Naive thymus-derived CD8-positive, alpha-beta T cell (primary cell): ENCODE measurements around the gene FAM161A. TPM values are rescaled to one million over a fixed set of nuclear protein-coding genes. Genes with fewer than 3 reads are reported as not detected.
"Not testable (repeated sequence)": the region's sequence is repeated elsewhere in the genome, so short reads cannot be mapped to it uniquely, and the experiment has no call there.

ENCODE experiments used
- ATAC-seq, 2 donors: fragments of 150-1000 bp; cut with Tn5 transposase in 1 of 2; sonication (Bioruptor Pico), chemical (Tn5 transposase) in 1 of 2; 1 replicate in 1 of 2; 2 replicates in 1 of 2; pipeline ENCODE4 v1.10.0; 2021; ENCODE audit warnings: mild to moderate bottlenecking in 2 of 2, moderate library complexity in 2 of 2
- POLR2A ChIA-PET: fragments of 350-600 bp; sonication (Branson Sonifier 250); formaldehyde crosslinking; loops from one replicate; lab custom pipeline; 2021; ENCODE audit warnings: antibody characterized with exemption; lab: Charles Lee
- DNase-seq, 10 donors: peaks; one replicate each; pipeline versions ENCODE4 v3.0.0 to v3.0.0-alpha.2; 2020 to 2022
- H3K27ac Mint-ChIP-seq, 10 donors: one replicate each; pipeline ENCODE4 v1.8.0; 2020 to 2022; ENCODE audit warnings: mild to moderate bottlenecking in 10 of 10, mixed read lengths in 10 of 10, moderate library complexity in 4 of 10, inconsistent platforms in 1 of 10
- H3K27me3 Mint-ChIP-seq, 5 donors: one replicate each; pipeline ENCODE4 v1.8.0; 2021 to 2022; ENCODE audit warnings: mixed read lengths in 5 of 5
- H3K36me3 Mint-ChIP-seq, 3 donors: one replicate each; pipeline ENCODE4 v1.8.0; 2020 to 2022; ENCODE audit warnings: mixed read lengths in 3 of 3, mild to moderate bottlenecking in 2 of 3, inconsistent platforms in 1 of 3
- H3K4me1 Mint-ChIP-seq, 4 donors: one replicate each; pipeline ENCODE4 v1.8.0; 2021 to 2022; ENCODE audit warnings: mixed read lengths in 4 of 4
- H3K4me3 Mint-ChIP-seq, 10 donors: one replicate each; pipeline ENCODE4 v1.8.0; 2020 to 2022; ENCODE audit warnings: mild to moderate bottlenecking in 10 of 10, mixed read lengths in 10 of 10, moderate library complexity in 6 of 10, inconsistent platforms in 1 of 10
- H3K9me3 Mint-ChIP-seq, 9 donors: one replicate each; pipeline ENCODE4 v1.8.0; 2020 to 2022; ENCODE audit warnings: mixed read lengths in 9 of 9, mild to moderate bottlenecking in 3 of 9, inconsistent platforms in 1 of 9, moderate library complexity in 1 of 9
- polyA plus RNA-seq, 3 donors: library from polyadenylated mRNA; unstranded; fragments of 300-500 nt; fragmentation: Illumina TruSeq; gene quantifications; one replicate each; pipeline ENCODE4 v1.2.3, GENCODE V29; 2021
- total RNA-seq, 8 experiments: library from RNA in 2 of 8; stranded (reverse) in 2 of 8; gene quantifications; one replicate each; pipeline ENCODE4 v1.2.3 and lab custom pipeline; 2021 to 2026

The FAM161A gene
- total and polyA plus RNA-seq, 5 experiments from 2014 or later: 1.8 to 6.1 (median 1.8) TPM

DNA sequence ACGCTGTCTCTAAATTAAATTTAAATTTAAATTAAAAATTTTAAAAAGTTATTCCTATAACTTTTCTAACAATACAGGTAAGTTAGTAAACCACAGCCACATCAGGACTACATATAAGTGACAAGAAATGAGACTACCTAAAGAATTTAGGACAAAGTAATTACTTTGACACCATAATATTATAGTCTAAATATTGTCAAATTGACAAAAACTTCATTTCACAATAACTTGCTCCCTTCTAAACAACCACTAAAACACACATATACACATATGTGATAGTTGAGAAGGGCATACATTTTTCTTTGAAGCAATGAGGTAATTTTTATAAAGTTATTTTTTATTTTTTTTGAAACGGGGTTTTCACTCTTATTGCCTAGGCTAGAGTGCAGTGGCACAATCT is 31.6 kb downstream of the FAM161A start:
- H3K36me3 Mint-ChIP-seq: no peaks in the 10 kb centered on the region
- no peak overlapping the region for H3K27ac Mint-ChIP-seq
- POLR2A ChIA-PET: no interaction called here
- no peaks in the 10 kb centered on the region for H3K9me3 Mint-ChIP-seq
- no peaks in the 10 kb centered on the region for H3K27me3 Mint-ChIP-seq
- no peak for DNase-seq
- H3K4me1 Mint-ChIP-seq: no peaks in the 10 kb centered on the region
- H3K4me3 Mint-ChIP-seq: no peak overlapping the region
- no peak for ATAC-seq

DNA sequence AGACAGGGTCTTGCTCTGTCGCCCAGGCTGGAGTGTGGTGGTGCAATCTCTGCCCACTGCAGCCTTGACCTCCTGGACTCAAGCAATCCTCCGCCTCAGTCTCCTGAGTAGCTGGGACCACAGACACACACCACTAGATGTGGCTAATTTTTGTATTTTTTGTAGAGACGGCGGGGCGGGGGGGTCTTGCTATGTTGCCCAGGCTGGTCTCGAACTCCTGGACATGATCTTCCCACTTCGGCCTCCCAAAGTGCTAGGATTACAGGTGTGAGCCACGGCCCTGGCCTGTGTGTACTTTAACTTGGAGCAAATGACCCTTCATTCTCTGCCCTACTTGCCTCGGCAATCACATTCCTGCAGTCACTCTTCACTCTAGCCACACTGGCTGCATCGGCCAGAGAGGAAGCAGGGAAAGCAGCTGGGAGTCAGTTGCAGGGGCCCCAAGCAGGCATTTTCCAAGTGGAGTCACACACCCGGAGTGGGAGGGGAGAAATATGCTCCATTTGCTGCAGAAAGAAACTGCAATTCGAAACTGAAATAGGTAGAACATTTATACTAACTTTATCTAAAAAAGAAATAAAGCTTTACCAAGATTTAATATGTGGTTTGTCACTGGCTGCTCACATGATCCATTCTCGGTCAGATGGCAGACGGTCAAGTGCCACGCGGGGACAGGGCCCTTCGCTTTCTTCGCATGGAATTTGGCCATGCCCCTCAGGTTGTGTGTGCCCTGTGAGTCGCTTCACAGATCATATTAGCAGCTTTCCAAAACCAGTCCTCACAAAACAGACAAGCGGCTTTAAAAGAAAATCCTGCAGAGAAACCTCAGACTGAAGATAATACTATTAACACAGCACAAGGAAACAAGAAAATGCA is 37.1 kb downstream of the FAM161A start:
- Mint-ChIP-seq H3K27me3 (peaks cover 5 to 22% (median 9%) of the 10 kb centered on the region in 5 donors), H3K27ac (no peak overlapping the region), H3K9me3 (no peaks in the 10 kb centered on the region), H3K36me3 (no peaks in the 10 kb centered on the region), H3K4me1 (no peaks in the 10 kb centered on the region), H3K4me3 (no peak overlapping the region)
- ATAC-seq: no peak
- POLR2A ChIA-PET: no interaction called here
- no peak for DNase-seq

DNA sequence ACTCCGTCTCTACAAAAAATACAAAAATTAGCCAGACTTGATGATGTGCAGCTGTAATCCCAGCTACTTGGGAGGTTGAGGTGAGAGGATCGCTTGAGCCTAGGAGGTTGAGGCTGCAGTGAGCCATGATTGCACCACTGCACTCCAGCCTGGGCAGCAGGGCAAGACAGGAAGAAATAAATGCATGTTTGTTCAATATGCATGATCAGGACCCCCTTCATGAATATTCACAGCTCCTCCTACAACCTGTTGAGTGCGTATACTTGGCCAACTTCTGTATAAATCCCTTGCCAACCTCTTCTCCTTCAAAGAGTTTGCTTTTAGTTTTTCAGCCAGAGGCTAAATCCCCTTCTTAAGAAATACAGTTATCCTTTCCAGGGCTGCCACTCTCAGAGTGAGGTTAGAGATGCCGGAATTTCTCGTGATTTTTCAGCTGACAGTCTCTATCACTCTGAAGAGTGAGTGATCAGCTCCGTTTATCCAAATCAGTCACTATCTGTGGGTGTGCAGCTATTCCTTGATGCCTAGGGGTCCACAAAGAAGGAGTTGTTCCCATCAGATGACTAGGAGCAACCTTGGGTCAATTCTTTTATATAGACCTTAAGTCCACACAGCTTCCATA is 39.2 kb downstream of the FAM161A start:
- DNase-seq (no peak), ATAC-seq (no peak)
- H3K9me3 Mint-ChIP-seq: no peaks in the 10 kb centered on the region
- no peaks in the 10 kb centered on the region for H3K4me1 Mint-ChIP-seq
- H3K36me3 Mint-ChIP-seq: no peaks in the 10 kb centered on the region
- POLR2A ChIA-PET: no interaction called here
- no peak overlapping the region for H3K4me3 Mint-ChIP-seq
- H3K27me3 Mint-ChIP-seq: peaks cover 5 to 22% (median 9%) of the 10 kb centered on the region in 5 donors
- H3K27ac Mint-ChIP-seq: no peak overlapping the region

DNA sequence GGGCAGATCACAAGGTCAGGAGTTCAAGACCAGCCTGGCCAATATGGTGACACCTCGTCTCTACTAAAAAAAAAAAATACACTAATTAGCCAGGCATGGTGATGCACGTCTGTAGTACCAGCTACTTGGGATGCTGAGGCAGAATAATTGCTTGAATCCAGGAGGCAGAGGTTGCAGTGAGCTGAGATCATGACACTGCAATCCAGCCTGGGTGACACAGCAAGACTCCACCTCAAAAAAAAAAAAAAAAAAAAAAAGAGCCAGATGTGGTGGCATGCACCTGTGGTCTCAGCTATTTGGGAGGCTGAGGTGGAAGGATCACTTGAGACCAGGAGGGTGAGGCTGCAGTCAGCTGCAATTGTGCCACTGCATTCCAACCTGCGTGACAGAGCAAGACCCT is 40.5 kb downstream of the FAM161A start:
- H3K4me1 Mint-ChIP-seq, ATAC-seq, H3K9me3 Mint-ChIP-seq, H3K27ac Mint-ChIP-seq, H3K4me3 Mint-ChIP-seq, DNase-seq, H3K36me3 Mint-ChIP-seq: not testable (repeated sequence)
- H3K27me3 Mint-ChIP-seq: peaks cover 5 to 30% (median 12%) of the 10 kb centered on the region in 5 donors
- POLR2A ChIA-PET: interaction anchor here (0.7 kb wide), 1 partner anchor 393 kb away, joined by 4 read pairs; no protein-coding TSS in a partner anchor

DNA sequence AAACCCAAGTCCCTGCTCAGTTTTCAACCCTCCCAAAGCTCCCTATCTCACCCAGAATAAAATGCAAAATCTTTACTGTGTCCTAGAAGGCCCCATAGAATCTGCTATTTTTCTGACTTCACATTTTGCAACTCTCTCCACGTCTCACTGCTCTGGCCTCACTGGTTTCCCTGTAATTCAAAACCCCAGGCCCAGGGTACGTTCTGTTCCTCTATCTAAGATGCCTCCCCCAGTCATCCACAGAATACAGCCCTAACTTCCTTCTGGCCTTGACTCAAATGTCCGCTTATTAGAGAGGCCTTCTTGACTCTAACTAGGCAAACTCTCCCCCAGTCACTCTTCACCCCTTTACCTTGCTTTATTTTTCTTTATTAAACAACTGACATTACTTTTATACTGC is 42.0 kb downstream of the FAM161A start:
- H3K4me1 Mint-ChIP-seq: no peaks in the 10 kb centered on the region
- ATAC-seq (no peak), DNase-seq (no peak)
- H3K27ac Mint-ChIP-seq: no peak overlapping the region
- no peak overlapping the region for H3K4me3 Mint-ChIP-seq
- no peaks in the 10 kb centered on the region for H3K36me3 Mint-ChIP-seq
- H3K27me3 Mint-ChIP-seq: peaks cover 5 to 30% (median 12%) of the 10 kb centered on the region in 5 donors
- POLR2A ChIA-PET: no interaction called here
- H3K9me3 Mint-ChIP-seq: no peaks in the 10 kb centered on the region

GRCh38 chr2:61810203-61810602 is 43.7 kb downstream of the FAM161A start:
- H3K27me3 Mint-ChIP-seq: peaks cover under 1 to 16% (median 7%) of the 10 kb centered on the region in 5 donors
- H3K9me3 Mint-ChIP-seq, DNase-seq, H3K27ac Mint-ChIP-seq, H3K4me3 Mint-ChIP-seq, H3K36me3 Mint-ChIP-seq, ATAC-seq, H3K4me1 Mint-ChIP-seq: not testable (repeated sequence)
- POLR2A ChIA-PET: interaction anchor here (0.7 kb wide), 1 partner anchor 20 kb away, joined by 4 read pairs; no protein-coding TSS in a partner anchor

DNA sequence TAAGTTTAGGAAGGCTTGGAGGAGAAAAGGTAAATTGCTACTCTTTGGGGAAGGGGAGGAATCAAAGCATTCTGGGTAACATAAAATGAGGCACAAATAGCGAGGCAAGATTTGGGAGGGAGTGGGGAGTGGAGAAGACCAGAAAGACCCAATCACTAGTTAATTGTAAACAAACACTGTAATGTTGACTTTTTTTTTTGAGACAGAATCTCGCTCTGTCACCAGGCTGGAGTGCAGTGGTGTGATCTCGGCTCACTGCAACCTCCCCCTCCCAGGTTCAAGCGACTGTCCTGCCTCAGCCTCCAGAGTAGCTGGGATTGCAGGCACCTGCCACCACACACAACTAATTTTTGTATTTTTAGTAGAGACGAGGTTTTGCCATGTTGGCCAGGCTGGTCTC is 45.2 kb downstream of the FAM161A start:
- POLR2A ChIA-PET, H3K36me3 Mint-ChIP-seq, H3K9me3 Mint-ChIP-seq, H3K4me1 Mint-ChIP-seq, H3K4me3 Mint-ChIP-seq, DNase-seq, ATAC-seq: not testable (repeated sequence)
- Mint-ChIP-seq H3K27ac (peak overlapping the region in 1 of 10 donors; percentile 53), H3K27me3 (peaks cover 0 to 16% (median 9%) of the 10 kb centered on the region in 5 donors)

- H3K27me3 Mint-ChIP-seq: peaks cover 2 to 19% (median 9%) of the 10 kb centered on the region in 5 donors
- peaks cover 0 to 5% (median 0%) of the 10 kb centered on the region in 4 donors for H3K4me1 Mint-ChIP-seq
- H3K27ac Mint-ChIP-seq: no peak overlapping the region
- POLR2A ChIA-PET: no interaction called here
- DNase-seq (no peak), ATAC-seq (no peak)
- H3K4me3 Mint-ChIP-seq: no peak overlapping the region
- H3K9me3 Mint-ChIP-seq: no peaks in the 10 kb centered on the region
- H3K36me3 Mint-ChIP-seq: no peaks in the 10 kb centered on the region
Measured at GRCh38 chr2:61807036-61807757, 46.7 kb downstream of the FAM161A start.

GRCh38 chr2:61802548-61802947 is 51.3 kb downstream of the FAM161A start:
- Mint-ChIP-seq H3K4me3 (no peak overlapping the region), H3K27ac (no peak overlapping the region), H3K9me3 (peaks cover 0 to 4% (median 0%) of the 10 kb centered on the region in 9 donors), H3K27me3 (peaks cover 2 to 16% (median 7%) of the 10 kb centered on the region in 5 donors), H3K4me1 (peaks cover 0 to 5% (median 0%) of the 10 kb centered on the region in 4 donors), H3K36me3 (no peaks in the 10 kb centered on the region)
- POLR2A ChIA-PET: no interaction called here
- ATAC-seq (no peak), DNase-seq (no peak)

DNA sequence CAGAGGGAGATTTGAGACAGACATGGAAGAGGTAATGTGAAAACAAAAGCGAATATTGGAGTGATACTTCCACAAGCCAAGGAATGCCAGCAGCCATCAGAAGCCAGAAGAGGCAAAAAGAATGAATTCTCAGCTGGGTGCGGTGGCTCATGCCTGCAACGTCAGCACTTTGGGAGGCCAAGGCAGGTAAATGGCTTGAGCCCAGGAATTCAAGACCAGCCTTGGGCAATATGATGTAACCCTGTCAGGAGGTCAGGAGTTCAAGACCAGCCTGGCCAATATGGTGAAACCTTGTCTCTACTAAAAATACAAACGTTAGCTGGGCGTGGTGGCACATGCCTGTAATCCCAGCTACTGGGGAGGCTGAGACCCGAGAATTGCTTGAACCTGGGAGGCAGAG is 54.8 kb downstream of the FAM161A start:
- peaks cover 2 to 8% (median 7%) of the 10 kb centered on the region in 5 donors for H3K27me3 Mint-ChIP-seq
- DNase-seq: no peak
- peaks cover 0 to 4% (median 0%) of the 10 kb centered on the region in 9 donors for H3K9me3 Mint-ChIP-seq
- POLR2A ChIA-PET: no interaction called here
- H3K4me3 Mint-ChIP-seq: no peak overlapping the region
- H3K27ac Mint-ChIP-seq: no peak overlapping the region
- ATAC-seq: no peak
- no peaks in the 10 kb centered on the region for H3K4me1 Mint-ChIP-seq
- H3K36me3 Mint-ChIP-seq: no peaks in the 10 kb centered on the region

GRCh38 chr2:61797446-61797845 is 56.4 kb downstream of the FAM161A start:
- H3K9me3 Mint-ChIP-seq, ATAC-seq, DNase-seq, H3K4me3 Mint-ChIP-seq, H3K36me3 Mint-ChIP-seq, POLR2A ChIA-PET, H3K27me3 Mint-ChIP-seq, H3K4me1 Mint-ChIP-seq, H3K27ac Mint-ChIP-seq: not testable (repeated sequence)

- Mint-ChIP-seq H3K27me3 (peaks cover 0 to 6% (median 2%) of the 10 kb centered on the region in 5 donors), H3K27ac (no peak overlapping the region), H3K9me3 (peaks cover 0 to 4% (median 0%) of the 10 kb centered on the region in 9 donors), H3K4me3 (no peak overlapping the region), H3K4me1 (peaks cover 0 to 6% (median 4%) of the 10 kb centered on the region in 4 donors), H3K36me3 (no peaks in the 10 kb centered on the region)
- ATAC-seq (no peak), DNase-seq (no peak)
- POLR2A ChIA-PET: no interaction called here
Measured at GRCh38 chr2:61795408-61795807, 58.5 kb downstream of the FAM161A start.
